ENCODE measurements around the gene CAP2.

Gene CAP2

GRCh38 chr6:17589406-17590096 is 196.2 kb downstream of the CAP2 start:
- DNase-seq: peak; percentile 19

- no peak for DNase-seq
These were observed 197.9 kb downstream of the CAP2 start for GRCh38 chr6:17591287-17591686.

GRCh38 chr6:17593246-17593645 is 199.9 kb downstream of the CAP2 start:
- DNase-seq: no peak

- DNase-seq: no peak
These were observed 202.7 kb downstream of the CAP2 start for GRCh38 chr6:17596085-17596484.

DNA sequence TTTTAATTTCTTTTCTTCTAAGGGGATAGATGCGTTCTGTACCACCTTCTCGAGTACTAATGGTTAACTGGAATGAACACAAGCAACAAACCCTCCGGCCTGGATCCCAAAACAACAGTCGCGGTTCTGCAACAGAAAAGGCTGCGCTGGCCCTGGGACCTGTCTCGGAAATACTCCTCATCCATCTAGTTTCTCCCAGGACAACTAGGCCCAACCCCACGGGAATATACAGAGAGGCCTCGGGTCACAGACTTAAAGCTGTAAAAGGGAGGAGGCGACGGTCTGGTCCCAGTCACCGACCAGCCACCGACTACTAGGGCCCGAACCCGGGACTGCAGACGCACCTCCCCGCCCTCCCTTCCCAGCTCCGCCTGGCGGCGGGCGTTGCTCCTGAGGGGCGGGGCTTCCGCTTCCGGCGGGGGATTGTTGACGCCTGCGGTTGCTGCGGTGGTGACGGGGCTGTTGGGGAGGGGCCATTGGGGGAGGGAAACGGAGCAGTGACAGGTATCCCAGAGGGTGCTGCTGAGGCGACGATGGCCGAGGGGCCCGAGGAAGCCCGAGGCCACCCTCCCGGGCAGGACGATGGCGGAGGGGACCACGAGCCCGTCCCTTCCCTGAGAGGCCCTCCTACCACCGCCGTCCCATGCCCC is 206.6 kb downstream of the CAP2 start, which contains the start of gene FAM8A1:
FAM8A1 (plus strand) TSS at position 426 of the 650 bp plus-strand sequence; CDS start at position 534, 108 bp downstream.
- peak; percentile 98 for DNase-seq

GRCh38 chr6:17600527-17601385 is 207.4 kb downstream of the CAP2 start:
- DNase-seq: peak; percentile 58

DNA sequence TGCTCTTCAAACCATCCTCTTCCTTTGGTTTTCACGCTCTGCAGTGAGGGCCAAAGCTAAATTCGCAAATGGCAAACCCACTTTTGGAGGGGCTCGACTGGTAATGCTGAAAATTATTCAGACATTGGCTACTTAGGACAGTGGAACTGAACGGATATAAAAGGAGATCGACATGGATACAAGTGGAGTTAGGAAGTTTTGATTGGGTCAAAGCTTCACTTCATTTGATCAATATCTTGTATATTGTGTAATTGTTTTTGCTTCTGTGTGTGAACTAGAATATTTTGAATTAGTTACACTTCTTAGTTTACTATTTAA is 207.9 kb downstream of the CAP2 start:
- no peak for DNase-seq

- DNase-seq: no peak
These were observed 209.5 kb downstream of the CAP2 start for GRCh38 chr6:17602888-17603287.

DNA sequence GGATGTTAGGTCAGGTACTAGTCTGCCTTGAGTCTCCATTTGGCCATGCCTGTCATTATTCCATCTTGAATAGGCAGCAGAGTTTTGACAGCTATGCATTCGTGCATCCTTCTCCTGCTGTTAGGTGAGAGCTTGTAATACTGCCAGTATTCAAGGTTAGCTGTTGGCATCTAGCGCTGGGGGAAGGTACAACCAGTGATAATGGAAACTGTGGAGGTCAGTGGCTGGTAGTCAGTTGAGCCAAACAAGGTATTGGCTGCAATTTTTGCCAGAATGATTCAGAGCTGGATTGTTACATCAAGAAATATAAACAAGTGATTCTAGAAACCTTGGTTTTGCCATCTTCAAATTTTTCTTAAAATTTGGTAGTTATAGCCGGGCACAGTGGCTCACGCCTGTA is 213.2 kb downstream of the CAP2 start:
- no peak for DNase-seq

Data from activated CD4-positive, alpha-beta T cell treated with anti-CD3 and anti-CD28 coated beads for 48 hours (primary cell).